PFSK-1 (cell line): ENCODE results near the gene DTD1.

Experiments
- POLR2AphosphoS5 ChIP-seq: IDR thresholded peaks from 2 replicates; pipeline ENCODE4 v1.6.1; 2012; ENCODE audit warnings: low read depth, mild to moderate bottlenecking, control low read depth, low read length, moderate library complexity
- SIN3A ChIP-seq: IDR thresholded peaks from 2 replicates; pipeline ENCODE4 v1.6.1; 2012; ENCODE audit warnings: mild to moderate bottlenecking, low read length, moderate library complexity, borderline replicate concordance; ENCODE audit not compliant: insufficient read depth
- TF ChIP-seq, protein P1 (sequence below), 2 experiments: IDR thresholded peaks; 2 replicates each; pipeline versions ENCODE4 v1.6.1 to v1.8.0; 2011 to 2012; ENCODE audit warnings: low read depth in 2 of 2, low read length in 2 of 2, control low read depth in 1 of 2, inconsistent platforms in 1 of 2, mild to moderate bottlenecking in 1 of 2, moderate library complexity in 1 of 2; ENCODE audit not compliant: insufficient read depth in 1 of 2

DNA sequence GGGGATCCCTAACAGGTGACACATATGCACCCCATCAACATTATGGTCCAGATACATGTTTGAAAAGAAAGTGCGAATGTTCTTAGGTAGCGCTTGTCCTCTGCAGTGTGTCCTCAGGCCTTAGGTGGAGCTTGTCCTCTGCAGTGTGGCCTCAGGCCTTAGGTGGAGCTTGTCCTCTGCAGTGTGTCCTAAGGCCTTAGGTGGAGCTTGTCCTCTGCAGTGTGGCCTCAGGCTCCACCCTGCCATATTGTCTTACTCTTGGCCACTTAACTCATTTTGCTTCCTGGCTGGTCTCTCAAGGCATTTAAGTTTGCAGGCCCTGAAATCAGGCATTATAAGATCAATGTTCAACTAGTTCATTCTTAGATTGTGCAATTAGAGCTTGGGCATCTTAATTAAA, 151.0 kb downstream of the DTD1 start:
- TF ChIP-seq, protein P1, sequence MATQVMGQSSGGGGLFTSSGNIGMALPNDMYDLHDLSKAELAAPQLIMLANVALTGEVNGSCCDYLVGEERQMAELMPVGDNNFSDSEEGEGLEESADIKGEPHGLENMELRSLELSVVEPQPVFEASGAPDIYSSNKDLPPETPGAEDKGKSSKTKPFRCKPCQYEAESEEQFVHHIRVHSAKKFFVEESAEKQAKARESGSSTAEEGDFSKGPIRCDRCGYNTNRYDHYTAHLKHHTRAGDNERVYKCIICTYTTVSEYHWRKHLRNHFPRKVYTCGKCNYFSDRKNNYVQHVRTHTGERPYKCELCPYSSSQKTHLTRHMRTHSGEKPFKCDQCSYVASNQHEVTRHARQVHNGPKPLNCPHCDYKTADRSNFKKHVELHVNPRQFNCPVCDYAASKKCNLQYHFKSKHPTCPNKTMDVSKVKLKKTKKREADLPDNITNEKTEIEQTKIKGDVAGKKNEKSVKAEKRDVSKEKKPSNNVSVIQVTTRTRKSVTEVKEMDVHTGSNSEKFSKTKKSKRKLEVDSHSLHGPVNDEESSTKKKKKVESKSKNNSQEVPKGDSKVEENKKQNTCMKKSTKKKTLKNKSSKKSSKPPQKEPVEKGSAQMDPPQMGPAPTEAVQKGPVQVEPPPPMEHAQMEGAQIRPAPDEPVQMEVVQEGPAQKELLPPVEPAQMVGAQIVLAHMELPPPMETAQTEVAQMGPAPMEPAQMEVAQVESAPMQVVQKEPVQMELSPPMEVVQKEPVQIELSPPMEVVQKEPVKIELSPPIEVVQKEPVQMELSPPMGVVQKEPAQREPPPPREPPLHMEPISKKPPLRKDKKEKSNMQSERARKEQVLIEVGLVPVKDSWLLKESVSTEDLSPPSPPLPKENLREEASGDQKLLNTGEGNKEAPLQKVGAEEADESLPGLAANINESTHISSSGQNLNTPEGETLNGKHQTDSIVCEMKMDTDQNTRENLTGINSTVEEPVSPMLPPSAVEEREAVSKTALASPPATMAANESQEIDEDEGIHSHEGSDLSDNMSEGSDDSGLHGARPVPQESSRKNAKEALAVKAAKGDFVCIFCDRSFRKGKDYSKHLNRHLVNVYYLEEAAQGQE (IDR thresholded peaks at IDR 0.05; ENCODE audit: insufficient read depth in 1 of 2, low read depth in 2 of 2, low read length in 2 of 2): no peak
- TF ChIP-seq POLR2AphosphoS5 (no peak), SIN3A (no peak)
